Measurements from ENCODE around the gene FFAR3. TPM values are rescaled to one million over a fixed set of nuclear protein-coding genes. Genes with fewer than 3 reads are reported as not detected.
"Not testable (repeated sequence)": the region's sequence is repeated elsewhere in the genome, so short reads cannot be mapped to it uniquely, and the experiment has no call there.

FFAR3 gene
- total RNA-seq, 1 donor from 2014 or later = 0.14 TPM

DNA sequence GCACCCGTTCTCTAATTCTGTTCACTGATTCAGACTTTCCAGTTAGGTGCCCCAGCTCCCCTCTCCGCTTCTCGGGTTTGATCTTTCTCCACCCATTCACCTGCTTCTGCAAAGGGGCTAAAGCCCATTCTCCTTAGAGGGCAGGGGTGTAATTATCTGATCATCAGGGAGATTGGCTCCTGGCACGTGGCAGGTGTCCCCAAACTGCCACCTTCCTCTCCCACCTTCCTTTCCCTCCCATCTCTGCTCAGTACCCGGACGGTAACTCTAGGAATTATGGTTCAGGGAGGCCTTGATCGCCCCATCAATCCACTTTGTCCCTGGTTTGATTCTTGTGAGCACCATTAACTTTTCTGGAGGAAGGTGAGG lies 10.3 kb upstream of the FFAR3 start:
- DNase-seq (ENCODE audit: missing footprints) = no peak
- no peak for ATAC-seq
- intact Hi-C loops (cut with DNase I) = no loop called here

GRCh38 chr19:35348911-35349611 lies 9.2 kb upstream of the FFAR3 start:
- DNase-seq (ENCODE audit: missing footprints) = no peak
- ATAC-seq = no peak
- intact Hi-C loops (cut with DNase I) = no loop called here

DNA sequence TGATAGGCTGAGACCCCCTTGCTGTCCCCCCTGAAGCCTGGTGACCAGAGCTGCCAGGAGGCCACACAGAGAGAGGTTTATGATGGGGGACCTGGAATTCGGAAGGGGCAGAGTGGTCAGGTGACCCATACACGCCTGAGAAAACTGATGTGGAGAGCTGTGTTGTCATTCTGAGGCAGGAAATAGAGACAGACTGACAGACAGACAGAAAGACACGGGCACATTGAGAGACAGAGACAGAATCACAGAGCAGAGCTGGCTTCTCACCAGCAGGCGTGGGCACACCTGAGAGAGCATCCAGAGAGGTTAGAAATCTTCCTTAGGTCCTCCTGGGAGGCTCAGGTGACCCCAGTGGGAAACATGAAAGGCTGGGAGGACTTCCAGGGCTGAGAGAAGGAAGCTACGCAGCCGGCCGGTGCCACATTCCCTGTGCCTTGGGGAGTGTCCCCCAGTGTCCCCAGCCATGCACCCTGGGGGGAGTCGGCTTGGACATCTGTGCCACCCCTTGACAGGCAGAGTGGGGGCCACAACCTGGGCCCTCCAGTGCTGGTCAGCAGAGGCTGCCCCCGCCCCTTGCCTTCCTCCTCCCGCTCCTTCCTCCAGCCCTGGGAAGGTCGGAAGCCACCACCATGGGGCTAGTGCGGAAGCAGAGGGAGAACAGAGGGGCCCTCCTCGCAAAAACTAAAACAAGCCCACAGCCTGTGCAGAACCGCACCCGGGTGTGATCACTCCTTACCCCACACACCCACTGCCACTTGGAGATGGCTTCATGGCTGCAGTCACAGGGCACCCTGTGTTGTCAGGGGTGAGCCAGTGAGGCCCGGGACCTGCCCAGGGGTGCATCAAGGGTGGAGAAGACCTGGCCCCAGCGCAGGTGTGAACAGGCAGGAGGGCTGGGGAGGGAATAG lies 8.4 kb upstream of the FFAR3 start:
- ATAC-seq (no peak), DNase-seq (ENCODE audit: missing footprints) (no peak)
- intact Hi-C loops (cut with DNase I) = loop anchor here (5.0 kb wide), 1 partner anchor 242 kb away; no protein-coding TSS in a partner anchor

DNA sequence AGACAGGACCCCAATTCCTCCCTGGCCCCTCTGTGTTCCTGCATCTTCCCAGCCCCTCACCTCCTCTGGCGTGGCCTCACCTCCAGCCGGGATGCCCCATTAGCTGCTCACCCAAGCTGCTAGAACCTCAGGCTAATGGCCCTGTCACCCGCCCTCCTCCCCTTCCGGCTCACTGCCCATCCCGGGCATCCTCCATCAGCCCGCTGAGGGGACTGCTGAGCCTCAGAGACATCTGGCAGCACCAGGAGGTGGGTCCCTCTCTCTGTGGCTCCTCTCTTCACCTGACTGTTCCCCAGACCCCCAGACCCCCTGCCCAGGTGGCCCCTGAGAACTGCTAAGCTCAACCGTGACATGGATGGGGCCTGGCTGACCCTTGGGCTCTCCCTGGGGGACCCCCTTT lies 7.7 kb upstream of the FFAR3 start:
- no peak for DNase-seq (ENCODE audit: missing footprints)
- no peak for ATAC-seq
- intact Hi-C loops (cut with DNase I) = loop anchor here (5.0 kb wide), 1 partner anchor 242 kb away; no protein-coding TSS in a partner anchor

GRCh38 chr19:35351411-35352176 lies 6.7 kb upstream of the FFAR3 start:
- no peak for DNase-seq (ENCODE audit: missing footprints)
- no peak for ATAC-seq
- intact Hi-C loops (cut with DNase I) = loop anchor here (1.0 to 5.0 kb wide), 3 partner anchors 117 to 241 kb away; no protein-coding TSS in a partner anchor

DNA sequence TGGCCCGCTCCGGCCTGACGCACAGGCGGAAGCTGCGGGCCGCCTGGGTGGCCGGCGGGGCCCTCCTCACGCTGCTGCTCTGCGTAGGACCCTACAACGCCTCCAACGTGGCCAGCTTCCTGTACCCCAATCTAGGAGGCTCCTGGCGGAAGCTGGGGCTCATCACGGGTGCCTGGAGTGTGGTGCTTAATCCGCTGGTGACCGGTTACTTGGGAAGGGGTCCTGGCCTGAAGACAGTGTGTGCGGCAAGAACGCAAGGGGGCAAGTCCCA lies 6.1 kb upstream of the FFAR3 start:
- ATAC-seq = no peak
- no peak for DNase-seq (ENCODE audit: missing footprints)
- intact Hi-C loops (cut with DNase I) = loop anchor here (1.0 to 5.0 kb wide), 3 partner anchors 116 to 240 kb away; no protein-coding TSS in a partner anchor

DNA sequence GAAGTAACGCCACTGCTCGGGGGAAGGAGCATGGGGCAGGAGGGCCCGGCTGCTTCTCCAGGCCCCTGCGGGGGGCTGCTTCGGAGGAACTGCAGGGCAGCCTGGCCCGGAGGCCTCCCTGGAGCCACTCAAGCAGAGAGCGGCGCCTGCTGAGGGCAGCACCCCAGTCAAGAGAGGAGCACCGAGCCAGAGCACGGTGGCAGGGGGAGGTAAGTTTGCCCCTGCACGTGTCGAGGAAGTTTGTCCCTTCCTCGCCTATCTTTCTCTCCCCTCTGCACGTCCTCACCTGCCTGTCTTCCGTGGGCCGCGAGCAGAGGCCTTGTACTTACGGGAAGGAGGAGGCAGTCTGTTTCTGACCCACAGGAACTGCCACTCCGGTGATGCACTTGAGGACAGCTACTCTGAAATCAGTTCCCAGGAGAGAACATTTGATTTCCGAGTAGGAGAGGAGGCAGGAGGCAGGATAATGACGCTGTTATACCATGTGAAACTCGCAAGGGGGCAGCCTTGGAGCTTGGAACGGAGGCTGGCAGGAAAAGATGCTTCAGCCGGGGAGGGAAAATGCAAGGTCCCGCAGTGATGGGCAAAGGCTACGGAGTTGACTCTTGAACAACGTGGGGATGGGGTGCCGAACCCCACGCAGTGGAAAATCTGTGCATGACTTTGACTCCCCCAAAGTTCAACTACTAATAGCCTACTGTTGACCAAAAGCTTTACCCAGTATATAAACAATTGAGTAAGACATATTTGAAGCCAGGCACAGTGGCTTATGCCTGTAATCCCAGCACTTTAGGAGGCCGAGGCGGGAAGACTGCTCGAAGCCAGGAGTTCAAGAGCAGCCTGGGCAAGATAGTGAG lies 5.6 kb upstream of the FFAR3 start:
- DNase-seq (ENCODE audit: missing footprints) (no peak), ATAC-seq (peak; percentile 75)

DNA sequence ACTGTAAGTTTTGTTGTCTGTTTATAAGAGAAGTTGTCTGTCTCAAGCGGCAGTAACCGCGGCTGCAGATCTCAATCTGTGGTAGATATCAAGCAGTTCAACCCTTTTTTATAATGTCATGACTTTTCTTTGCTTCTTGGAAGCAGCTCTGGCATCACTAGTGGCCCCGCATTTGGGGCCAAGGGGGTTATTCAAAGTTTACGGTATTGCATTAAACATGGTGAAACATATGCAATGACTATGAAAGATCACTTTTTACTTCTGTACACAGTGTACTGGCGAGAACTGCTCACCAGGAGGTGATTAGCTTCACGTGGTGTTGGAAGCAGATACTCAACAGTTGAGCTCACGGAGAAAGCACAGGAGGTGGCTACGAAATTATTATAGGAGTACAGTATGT lies 4.6 kb upstream of the FFAR3 start:
- no peak for DNase-seq (ENCODE audit: missing footprints)

More for the DNA sequence above, 5.6 kb upstream of the FFAR3 start:
- intact Hi-C loops (cut with DNase I) = loop anchor here (1.0 to 5.0 kb wide), 3 partner anchors 116 to 240 kb away; no protein-coding TSS in a partner anchor

GRCh38 chr19:35354898-35355297 lies 3.4 kb upstream of the FFAR3 start:
- ATAC-seq (no peak), DNase-seq (ENCODE audit: missing footprints) (no peak)
- intact Hi-C loops (cut with DNase I) = loop anchor here (5.0 kb wide), 1 partner anchor 237 kb away; no protein-coding TSS in a partner anchor

More for the DNA sequence above, 4.6 kb upstream of the FFAR3 start:
- intact Hi-C loops (cut with DNase I) = loop anchor here (2.0 to 5.0 kb wide), 2 partner anchors 141 to 239 kb away; no protein-coding TSS in a partner anchor
- ATAC-seq = no peak

DNA sequence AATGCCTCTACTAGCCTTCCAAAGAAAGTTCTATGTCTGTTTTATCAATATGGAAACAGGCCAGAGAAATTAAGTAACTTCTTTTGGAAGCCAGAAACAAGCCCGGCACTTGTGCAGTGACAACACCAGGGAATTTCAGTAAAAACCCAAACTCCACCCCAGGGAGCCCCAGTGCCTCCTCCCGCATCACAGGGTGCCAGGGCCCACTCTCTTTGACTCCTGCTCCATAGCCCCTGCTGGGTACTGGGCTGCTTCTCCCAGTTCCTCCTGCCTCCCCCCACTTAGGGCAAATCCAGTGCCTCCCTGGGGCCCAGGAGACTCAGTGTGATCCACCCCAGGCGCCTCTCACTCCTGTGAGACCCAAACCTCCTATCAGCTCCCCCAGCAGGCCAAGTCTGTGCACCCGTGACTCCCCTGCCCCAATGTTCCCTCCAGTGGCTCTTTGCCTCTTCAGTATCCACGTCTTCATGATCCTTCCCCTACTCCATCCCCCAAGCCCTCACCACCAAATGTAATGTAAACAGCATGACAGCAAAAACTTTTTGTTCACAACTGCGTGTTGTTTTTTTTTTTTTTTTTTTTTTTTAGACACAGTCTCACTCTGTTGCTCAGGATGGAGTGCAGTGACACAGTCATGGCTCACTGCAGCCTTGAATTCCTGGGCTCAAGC lies 2.3 kb upstream of the FFAR3 start:
- intact Hi-C loops (cut with DNase I) = no loop called here
- peak; percentile 41 for ATAC-seq
- no peak for DNase-seq (ENCODE audit: missing footprints)

DNA sequence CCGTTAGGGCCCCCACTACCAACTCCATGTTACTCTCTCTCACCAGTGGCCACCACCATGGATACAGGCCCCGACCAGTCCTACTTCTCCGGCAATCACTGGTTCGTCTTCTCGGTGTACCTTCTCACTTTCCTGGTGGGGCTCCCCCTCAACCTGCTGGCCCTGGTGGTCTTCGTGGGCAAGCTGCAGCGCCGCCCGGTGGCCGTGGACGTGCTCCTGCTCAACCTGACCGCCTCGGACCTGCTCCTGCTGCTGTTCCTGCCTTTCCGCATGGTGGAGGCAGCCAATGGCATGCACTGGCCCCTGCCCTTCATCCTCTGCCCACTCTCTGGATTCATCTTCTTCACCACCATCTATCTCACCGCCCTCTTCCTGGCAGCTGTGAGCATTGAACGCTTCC lies 574 bp downstream of the FFAR3 start:
- intact Hi-C loops (cut with DNase I); ATAC-seq; DNase-seq (ENCODE audit: missing footprints): not testable (repeated sequence)

- intact Hi-C loops (cut with DNase I); DNase-seq (ENCODE audit: missing footprints); ATAC-seq: not testable (repeated sequence)
These were observed 1.1 kb downstream of the FFAR3 start for GRCh38 chr19:35359395-35359794.

GRCh38 chr19:35360081-35360480 lies 1.8 kb downstream of the FFAR3 start:
- ATAC-seq; DNase-seq (ENCODE audit: missing footprints); intact Hi-C loops (cut with DNase I): not testable (repeated sequence)

DNA sequence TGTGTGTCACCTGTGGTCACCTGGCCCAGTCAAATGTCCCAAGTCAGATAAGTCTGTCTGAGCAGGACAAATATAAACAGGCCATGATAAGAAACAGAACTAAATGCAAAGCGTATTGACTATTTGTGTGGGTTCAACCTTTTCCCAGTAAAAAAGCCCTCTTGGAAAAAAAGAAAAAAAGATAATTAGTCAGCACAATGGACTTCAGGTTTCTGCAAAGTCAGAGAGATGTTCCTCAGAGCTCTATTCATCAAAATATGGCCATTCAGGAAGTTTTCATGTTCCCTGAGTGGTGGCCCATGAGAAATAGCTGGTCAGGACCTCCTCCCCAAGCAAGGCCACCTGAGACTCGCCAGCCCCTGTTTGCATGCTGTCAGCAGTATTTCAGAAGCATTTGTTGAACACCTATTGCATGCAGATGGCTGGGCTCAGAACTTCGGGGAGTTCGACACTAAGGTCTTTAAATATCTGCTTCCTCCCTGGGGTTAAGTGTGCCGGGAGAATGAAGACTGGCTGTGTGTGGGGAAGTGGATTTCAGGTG lies 2.7 kb downstream of the FFAR3 start:
- DNase-seq (ENCODE audit: missing footprints) (no peak), ATAC-seq (no peak)
- intact Hi-C loops (cut with DNase I) = no loop called here

- intact Hi-C loops (cut with DNase I) = no loop called here
- DNase-seq (ENCODE audit: missing footprints) (no peak), ATAC-seq (no peak)
These were observed 4.2 kb downstream of the FFAR3 start for GRCh38 chr19:35362261-35363000.

DNA sequence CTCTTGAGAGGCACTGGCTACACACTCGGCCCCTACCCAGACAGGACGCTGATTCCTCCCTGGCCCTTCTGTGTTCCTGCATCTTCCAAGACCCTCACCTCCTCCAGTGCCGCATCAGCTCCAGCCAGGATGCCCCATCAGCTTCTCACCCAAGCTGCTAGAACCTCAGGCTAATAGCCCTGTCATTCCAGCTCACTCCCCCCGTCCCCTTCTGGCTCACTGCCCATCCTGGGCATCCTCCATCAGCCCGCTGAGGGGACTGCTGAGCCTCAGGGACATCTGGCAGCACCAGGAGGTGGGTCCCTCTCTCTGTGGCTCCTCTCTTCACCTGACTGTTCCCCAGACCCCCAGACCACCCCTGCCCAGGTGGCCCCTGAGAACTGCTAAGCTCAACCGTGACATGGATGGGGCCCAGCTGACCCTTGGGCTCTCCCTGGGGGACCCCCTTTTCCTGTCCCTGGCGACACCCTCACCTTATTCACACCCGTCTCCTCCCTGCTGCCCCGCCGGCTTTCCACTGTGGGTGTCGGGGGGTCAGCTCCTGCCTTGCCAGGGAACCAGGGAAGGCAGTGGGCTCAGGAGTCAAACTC lies 4.8 kb downstream of the FFAR3 start:
- DNase-seq (ENCODE audit: missing footprints) (no peak), ATAC-seq (no peak)
- intact Hi-C loops (cut with DNase I) = no loop called here

All from Right ventricle myocardium inferior (tissue), 1 donor.